T-helper 2 cell treated with Interferon-gamma antibody and Interleukin-4, amounts not matched to agents 5 μg/mL and 100 μg/mL, for 36 hours (primary cell): ENCODE data around the gene CAPRIN2.

Source experiments
- DNase-seq: peaks from one replicate; pipeline ENCODE4 v3.0.0; 2021; ENCODE audit warnings: low spot score
- H3K27ac Mint-ChIP-seq: one replicate; pipeline ENCODE4 v1.8.0; 2021; ENCODE audit warnings: mild to moderate bottlenecking, mixed read lengths
- H3K27me3 Mint-ChIP-seq: one replicate; pipeline ENCODE4 v1.8.0; 2021; ENCODE audit warnings: low read depth, mixed read lengths
- H3K36me3 Mint-ChIP-seq: one replicate; pipeline ENCODE4 v1.8.0; 2021; ENCODE audit warnings: low read depth, mixed read lengths
- H3K4me1 Mint-ChIP-seq: one replicate; pipeline ENCODE4 v1.8.0; 2021; ENCODE audit warnings: low read depth, mixed read lengths
- H3K4me3 Mint-ChIP-seq: one replicate; pipeline ENCODE4 v1.8.0; 2022; ENCODE audit warnings: mild to moderate bottlenecking, moderate library complexity, mixed read lengths
- H3K9me3 Mint-ChIP-seq: one replicate; pipeline ENCODE4 v1.8.0; 2021; ENCODE audit warnings: mixed read lengths

Gene CAPRIN2

GRCh38 chr12:30707613-30708342, 47.0 kb downstream of the CAPRIN2 start:
- Mint-ChIP-seq H3K4me3 (no peak overlapping the region), H3K9me3 (no peaks in the 10 kb centered on the region), H3K4me1 (no peaks in the 10 kb centered on the region), H3K36me3 (peaks cover 3% of the 10 kb centered on the region), H3K27ac (no peak overlapping the region), H3K27me3 (no peaks in the 10 kb centered on the region)
- no peak for DNase-seq

DNA sequence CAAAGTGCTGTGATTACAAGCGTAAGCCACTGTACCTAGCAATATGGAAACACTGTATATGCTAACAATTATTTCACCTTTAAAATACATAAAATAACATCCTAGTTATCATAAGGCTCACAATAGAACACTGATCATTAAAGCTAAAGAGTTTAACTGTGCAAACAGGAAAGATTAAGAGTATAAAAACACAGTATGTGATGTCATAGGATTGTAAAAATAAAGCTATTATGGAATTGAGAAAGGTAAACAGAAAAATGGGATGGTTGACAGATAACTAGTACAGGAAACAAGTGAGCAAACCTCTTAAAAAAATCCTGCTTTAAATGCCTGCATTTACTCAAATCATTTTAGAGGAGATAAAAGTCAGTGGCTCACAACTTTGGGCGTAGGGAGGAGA, 48.3 kb downstream of the CAPRIN2 start:
- H3K4me1 Mint-ChIP-seq: no peaks in the 10 kb centered on the region
- no peaks in the 10 kb centered on the region for H3K9me3 Mint-ChIP-seq
- H3K27ac Mint-ChIP-seq: no peak overlapping the region
- H3K36me3 Mint-ChIP-seq: peaks cover 3% of the 10 kb centered on the region
- no peak for DNase-seq
- H3K27me3 Mint-ChIP-seq: no peaks in the 10 kb centered on the region
- no peak overlapping the region for H3K4me3 Mint-ChIP-seq

DNA sequence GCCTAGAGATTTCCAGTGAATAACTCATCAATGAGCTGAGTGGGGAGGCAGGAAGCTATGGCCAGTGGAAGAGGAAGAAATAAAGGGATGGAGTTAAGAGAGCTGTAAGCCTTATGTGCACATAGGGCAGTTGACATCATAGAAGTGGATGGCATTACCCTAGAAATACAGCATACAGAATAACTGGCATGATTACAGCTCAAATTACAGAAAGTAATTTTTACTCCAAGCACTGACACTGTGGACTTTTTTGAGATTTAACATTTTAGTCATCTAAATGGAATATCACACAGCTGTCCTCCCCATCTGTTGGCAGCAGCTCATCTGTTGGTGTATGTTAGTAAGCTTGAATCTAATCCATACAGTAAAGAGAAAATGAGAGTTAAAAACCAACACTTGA, 53.7 kb downstream of the CAPRIN2 start:
- no peak overlapping the region for H3K27ac Mint-ChIP-seq
- H3K9me3 Mint-ChIP-seq: no peaks in the 10 kb centered on the region
- peaks cover 1% of the 10 kb centered on the region for H3K36me3 Mint-ChIP-seq
- peaks cover 4% of the 10 kb centered on the region for H3K4me1 Mint-ChIP-seq
- DNase-seq: no peak
- no peak overlapping the region for H3K4me3 Mint-ChIP-seq
- H3K27me3 Mint-ChIP-seq: peaks cover 7% of the 10 kb centered on the region

DNA sequence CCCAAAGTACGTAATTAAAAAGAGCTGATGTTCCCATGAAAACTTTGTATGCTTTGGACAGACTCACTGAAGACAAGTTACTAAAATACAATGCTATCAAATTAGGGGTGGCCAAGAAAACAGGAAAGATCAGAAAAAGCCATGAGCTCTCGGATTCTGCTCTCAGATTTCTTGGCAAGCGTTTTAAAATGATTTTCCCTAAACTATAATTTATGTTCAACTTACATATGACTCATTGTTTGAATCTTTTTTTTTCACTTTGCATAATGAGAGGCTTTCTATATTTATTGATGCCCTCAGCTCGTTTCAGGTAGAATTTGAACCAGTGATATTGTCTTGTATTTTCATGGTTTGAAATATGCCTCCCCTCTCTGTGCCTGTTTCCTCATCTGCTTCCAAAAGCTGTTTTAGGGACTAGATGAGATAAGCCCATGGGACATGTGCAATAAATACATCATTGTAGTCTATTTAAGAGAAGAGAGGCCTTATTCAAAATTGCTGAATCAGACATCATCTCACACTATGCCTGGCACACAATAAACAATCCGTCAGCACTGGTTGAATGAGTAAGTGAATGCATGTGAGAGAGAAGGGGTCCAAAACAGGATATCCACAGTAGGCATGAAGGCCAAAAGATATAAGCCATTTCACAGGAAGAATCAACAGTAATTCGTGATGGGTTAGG, 54.4 kb downstream of the CAPRIN2 start:
- no peak for DNase-seq
- peaks cover 1% of the 10 kb centered on the region for H3K36me3 Mint-ChIP-seq
- peaks cover 9% of the 10 kb centered on the region for H3K4me1 Mint-ChIP-seq
- no peak overlapping the region for H3K27ac Mint-ChIP-seq
- no peaks in the 10 kb centered on the region for H3K9me3 Mint-ChIP-seq
- H3K27me3 Mint-ChIP-seq: peaks cover 7% of the 10 kb centered on the region
- H3K4me3 Mint-ChIP-seq: no peak overlapping the region

DNA sequence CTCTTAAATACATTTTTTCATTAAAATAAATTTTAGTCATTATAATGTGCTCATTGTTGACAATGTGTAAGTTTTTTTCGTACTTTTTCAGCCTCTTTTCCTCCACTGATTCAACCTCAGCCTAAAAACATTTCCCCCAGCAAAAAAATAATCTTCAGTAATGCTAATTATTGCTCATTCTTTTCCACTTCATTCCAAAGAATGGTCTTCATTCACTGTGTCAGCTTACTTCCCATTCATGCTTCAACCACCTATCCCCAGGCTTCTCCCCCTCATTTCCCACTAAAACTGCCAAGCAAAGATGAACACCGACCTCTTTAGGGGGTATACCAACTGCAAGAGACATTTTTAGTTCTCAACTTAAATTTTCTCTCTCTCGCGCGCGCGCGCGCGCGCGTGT, 56.4 kb downstream of the CAPRIN2 start:
- DNase-seq: no peak
- H3K27me3 Mint-ChIP-seq: peaks cover 7% of the 10 kb centered on the region
- no peak overlapping the region for H3K4me3 Mint-ChIP-seq
- H3K36me3 Mint-ChIP-seq: peaks cover 3% of the 10 kb centered on the region
- H3K9me3 Mint-ChIP-seq: no peaks in the 10 kb centered on the region
- no peak overlapping the region for H3K27ac Mint-ChIP-seq
- H3K4me1 Mint-ChIP-seq: peaks cover 18% of the 10 kb centered on the region

GRCh38 chr12:30696943-30697342, 57.8 kb downstream of the CAPRIN2 start:
- H3K9me3 Mint-ChIP-seq: no peaks in the 10 kb centered on the region

GRCh38 chr12:30696486-30696885, 58.3 kb downstream of the CAPRIN2 start:
- DNase-seq: no peak
- H3K27me3 Mint-ChIP-seq: peaks cover 7% of the 10 kb centered on the region
- H3K9me3 Mint-ChIP-seq: no peaks in the 10 kb centered on the region
- H3K27ac Mint-ChIP-seq: peak overlapping the region; percentile 93
- H3K4me1 Mint-ChIP-seq: peaks cover 25% of the 10 kb centered on the region
- H3K4me3 Mint-ChIP-seq: peak overlapping the region; percentile 95
- peaks cover 3% of the 10 kb centered on the region for H3K36me3 Mint-ChIP-seq

More at GRCh38 chr12:30696943-30697342, 57.8 kb downstream of the CAPRIN2 start:
- H3K27ac Mint-ChIP-seq: no peak overlapping the region
- no peak overlapping the region for H3K4me3 Mint-ChIP-seq
- H3K27me3 Mint-ChIP-seq: peaks cover 7% of the 10 kb centered on the region
- no peak for DNase-seq
- peaks cover 25% of the 10 kb centered on the region for H3K4me1 Mint-ChIP-seq
- peaks cover 3% of the 10 kb centered on the region for H3K36me3 Mint-ChIP-seq

- no peaks in the 10 kb centered on the region for H3K9me3 Mint-ChIP-seq
- peak overlapping the region; percentile 93 for H3K27ac Mint-ChIP-seq
- H3K4me3 Mint-ChIP-seq: peak overlapping the region; percentile 95
- peaks cover 7% of the 10 kb centered on the region for H3K27me3 Mint-ChIP-seq
- peaks cover 28% of the 10 kb centered on the region for H3K4me1 Mint-ChIP-seq
- DNase-seq: no peak
- peaks cover 3% of the 10 kb centered on the region for H3K36me3 Mint-ChIP-seq
These were observed 58.7 kb downstream of the CAPRIN2 start for GRCh38 chr12:30696103-30696408.

- H3K27me3 Mint-ChIP-seq: peaks cover 7% of the 10 kb centered on the region
- no peaks in the 10 kb centered on the region for H3K9me3 Mint-ChIP-seq
- peaks cover 28% of the 10 kb centered on the region for H3K4me1 Mint-ChIP-seq
- DNase-seq: peak; percentile 83
- H3K27ac Mint-ChIP-seq: peak within 1 kb of the TSS; percentile 93
- H3K36me3 Mint-ChIP-seq: peaks cover 3% of the 10 kb centered on the region
- H3K4me3 Mint-ChIP-seq: peak within 1 kb of the TSS; percentile 95
These were observed 59.3 kb downstream of the CAPRIN2 start, which contains the start of gene IPO8 for GRCh38 chr12:30695199-30696102. IPO8 (minus strand) TSS chr12:30695869; CDS start chr12:30695647, 222 bp downstream.

GRCh38 chr12:30694412-30695198, 60.1 kb downstream of the CAPRIN2 start:
- Mint-ChIP-seq H3K36me3 (peaks cover 5% of the 10 kb centered on the region), H3K27me3 (peaks cover 7% of the 10 kb centered on the region), H3K27ac (peak overlapping the region; percentile 72), H3K9me3 (no peaks in the 10 kb centered on the region), H3K4me1 (peaks cover 28% of the 10 kb centered on the region), H3K4me3 (peak overlapping the region; percentile 95)
- peak; percentile 8 for DNase-seq

- Mint-ChIP-seq H3K36me3 (peaks cover 7% of the 10 kb centered on the region), H3K27ac (no peak overlapping the region), H3K27me3 (no peaks in the 10 kb centered on the region), H3K9me3 (no peaks in the 10 kb centered on the region), H3K4me1 (peaks cover 30% of the 10 kb centered on the region), H3K4me3 (no peak overlapping the region)
- DNase-seq: no peak
These were observed 62.3 kb downstream of the CAPRIN2 start for GRCh38 chr12:30692470-30692869.

DNA sequence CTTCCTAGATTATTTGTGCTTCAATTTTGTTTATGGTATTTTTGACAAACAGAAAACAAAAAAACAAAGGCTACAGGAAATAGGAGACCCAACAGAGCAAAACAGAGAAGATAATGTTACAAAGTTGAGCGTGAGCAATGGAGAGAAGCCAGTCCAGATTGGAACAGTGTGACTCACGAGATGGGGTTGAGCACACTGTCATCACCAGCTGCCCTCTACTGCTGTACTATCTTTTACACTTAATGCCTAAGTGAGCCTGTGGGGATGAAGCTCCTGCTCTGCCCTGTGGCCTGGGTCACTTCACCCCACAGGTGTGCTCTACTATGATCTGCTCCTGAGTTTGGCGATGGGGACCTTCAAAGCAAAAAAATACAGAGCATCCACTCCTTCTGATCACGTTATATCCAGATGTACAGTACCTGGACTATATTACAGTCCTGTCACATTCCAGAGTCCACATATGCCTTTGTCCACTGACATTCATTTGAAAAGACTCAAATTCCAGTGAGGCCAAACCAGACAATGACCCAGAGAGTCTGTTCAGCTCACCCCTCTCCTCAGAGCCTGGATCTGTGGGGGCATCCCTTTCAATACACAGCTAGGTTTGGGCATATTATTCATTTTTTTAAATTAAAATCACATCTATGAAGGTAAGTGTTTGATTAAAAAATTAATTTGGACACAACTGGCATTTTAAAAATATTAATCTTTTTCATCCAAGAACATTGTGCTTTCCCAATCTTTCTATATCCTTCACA, 63.5 kb downstream of the CAPRIN2 start:
- H3K27ac Mint-ChIP-seq: no peak overlapping the region
- no peak for DNase-seq
- H3K36me3 Mint-ChIP-seq: peaks cover 7% of the 10 kb centered on the region
- no peaks in the 10 kb centered on the region for H3K9me3 Mint-ChIP-seq
- no peaks in the 10 kb centered on the region for H3K27me3 Mint-ChIP-seq
- H3K4me3 Mint-ChIP-seq: no peak overlapping the region
- H3K4me1 Mint-ChIP-seq: peaks cover 31% of the 10 kb centered on the region
